ENCODE measurements around the gene CCDC148. TPM values are rescaled to one million over a fixed set of nuclear protein-coding genes. Genes with fewer than 3 reads are reported as not detected.
"Not testable (repeated sequence)": the region's sequence is repeated elsewhere in the genome, so short reads cannot be mapped to it uniquely, and the experiment has no call there.

The CCDC148 gene
- total and polyA plus RNA-seq, 2 donors from 2014 or later: 6.6 to 21.0 TPM

- H3K9me3 ChIP-seq (ENCODE audit: control insufficient read depth in 2 of 3, insufficient read depth in 1 of 3, low read length in 3 of 3): peaks cover 0 to 2% (median 0%) of the 10 kb centered on the region in 3 donors
- no peak for TF ChIP-seq CTCF (IDR thresholded peaks at IDR 0.05; ENCODE audit: borderline replicate concordance, extremely low read depth, insufficient read depth)
- H3K4me1 ChIP-seq (ENCODE audit: control insufficient read depth in 2 of 3, insufficient read depth in 2 of 3, low read depth in 1 of 3, low read length in 3 of 3): peaks cover 0 to 8% (median 6%) of the 10 kb centered on the region in 3 donors
- no peak for FAIRE-seq
- no peak overlapping the region for H3K9ac ChIP-seq (ENCODE audit: low read length in 3 of 3)
- DNase-seq: no peak
- intact Hi-C loops (cut with DNase I): no loop called here
- H3K36me3 ChIP-seq (ENCODE audit: control insufficient read depth in 2 of 3, insufficient read depth in 3 of 3, low read length in 3 of 3): peaks cover 0 to 8% (median 2%) of the 10 kb centered on the region in 3 donors
- peak overlapping the region in 1 of 2 donors; percentile 15 for H3K27ac ChIP-seq (ENCODE audit: low read depth in 2 of 2, low read length in 2 of 2)
- H3K27me3 ChIP-seq (ENCODE audit: control insufficient read depth, insufficient read depth, low read length): no peaks in the 10 kb centered on the region
- H3K4me3 ChIP-seq (ENCODE audit: low read length in 3 of 3): no peak overlapping the region
These were observed 20.6 kb upstream of the CCDC148 start for GRCh38 chr2:158477202-158477601.

GRCh38 chr2:158474526-158475011 is 18.0 kb upstream of the CCDC148 start:
- H3K9me3 ChIP-seq (ENCODE audit: control insufficient read depth in 2 of 3, insufficient read depth in 1 of 3, low read length in 3 of 3); H3K4me3 ChIP-seq (ENCODE audit: low read length in 3 of 3); intact Hi-C loops (cut with DNase I); DNase-seq; H3K27me3 ChIP-seq (ENCODE audit: control insufficient read depth, insufficient read depth, low read length); FAIRE-seq; H3K27ac ChIP-seq (ENCODE audit: low read depth in 2 of 2, low read length in 2 of 2); H3K9ac ChIP-seq (ENCODE audit: low read length in 3 of 3); H3K4me1 ChIP-seq (ENCODE audit: control insufficient read depth in 2 of 3, insufficient read depth in 2 of 3, low read depth in 1 of 3, low read length in 3 of 3): not testable (repeated sequence)
- H3K36me3 ChIP-seq (ENCODE audit: control insufficient read depth in 2 of 3, insufficient read depth in 3 of 3, low read length in 3 of 3): peaks cover 0 to 13% (median 4%) of the 10 kb centered on the region in 3 donors

- no peak for DNase-seq
- Histone ChIP-seq H3K9ac (ENCODE audit: low read length in 3 of 3) (no peak overlapping the region), H3K4me1 (ENCODE audit: control insufficient read depth in 2 of 3, insufficient read depth in 2 of 3, low read depth in 1 of 3, low read length in 3 of 3) (peaks cover 0 to 8% (median 4%) of the 10 kb centered on the region in 3 donors), H3K27me3 (ENCODE audit: control insufficient read depth, insufficient read depth, low read length) (no peaks in the 10 kb centered on the region), H3K4me3 (ENCODE audit: low read length in 3 of 3) (no peak overlapping the region), H3K27ac (ENCODE audit: low read depth in 2 of 2, low read length in 2 of 2) (no peak overlapping the region), H3K9me3 (ENCODE audit: control insufficient read depth in 2 of 3, insufficient read depth in 1 of 3, low read length in 3 of 3) (peaks cover 0 to 2% (median 0%) of the 10 kb centered on the region in 3 donors), H3K36me3 (ENCODE audit: control insufficient read depth in 2 of 3, insufficient read depth in 3 of 3, low read length in 3 of 3) (peaks cover 0 to 13% (median 4%) of the 10 kb centered on the region in 3 donors)
- intact Hi-C loops (cut with DNase I): no loop called here
- TF ChIP-seq CTCF (IDR thresholded peaks at IDR 0.05; ENCODE audit: borderline replicate concordance, extremely low read depth, insufficient read depth): no peak
- no peak for FAIRE-seq
These were observed 17.3 kb upstream of the CCDC148 start for GRCh38 chr2:158473719-158474392.

GRCh38 chr2:158473300-158473699 is 16.7 kb upstream of the CCDC148 start:
- H3K4me1 ChIP-seq (ENCODE audit: control insufficient read depth in 2 of 3, insufficient read depth in 2 of 3, low read depth in 1 of 3, low read length in 3 of 3); H3K27me3 ChIP-seq (ENCODE audit: control insufficient read depth, insufficient read depth, low read length); H3K9ac ChIP-seq (ENCODE audit: low read length in 3 of 3); H3K9me3 ChIP-seq (ENCODE audit: control insufficient read depth in 2 of 3, insufficient read depth in 1 of 3, low read length in 3 of 3); H3K27ac ChIP-seq (ENCODE audit: low read depth in 2 of 2, low read length in 2 of 2); FAIRE-seq; DNase-seq; H3K4me3 ChIP-seq (ENCODE audit: low read length in 3 of 3); intact Hi-C loops (cut with DNase I): not testable (repeated sequence)
- H3K36me3 ChIP-seq (ENCODE audit: control insufficient read depth in 2 of 3, insufficient read depth in 3 of 3, low read length in 3 of 3): peaks cover 0 to 13% (median 4%) of the 10 kb centered on the region in 3 donors

GRCh38 chr2:158472829-158473228 is 16.3 kb upstream of the CCDC148 start:
- peaks cover 0 to 12% (median 4%) of the 10 kb centered on the region in 3 donors for H3K36me3 ChIP-seq (ENCODE audit: control insufficient read depth in 2 of 3, insufficient read depth in 3 of 3, low read length in 3 of 3)
- H3K9me3 ChIP-seq (ENCODE audit: control insufficient read depth in 2 of 3, insufficient read depth in 1 of 3, low read length in 3 of 3); intact Hi-C loops (cut with DNase I); H3K27me3 ChIP-seq (ENCODE audit: control insufficient read depth, insufficient read depth, low read length); H3K4me3 ChIP-seq (ENCODE audit: low read length in 3 of 3); H3K4me1 ChIP-seq (ENCODE audit: control insufficient read depth in 2 of 3, insufficient read depth in 2 of 3, low read depth in 1 of 3, low read length in 3 of 3); FAIRE-seq; H3K9ac ChIP-seq (ENCODE audit: low read length in 3 of 3); H3K27ac ChIP-seq (ENCODE audit: low read depth in 2 of 2, low read length in 2 of 2); DNase-seq: not testable (repeated sequence)
